Tibial artery (tissue), 4 donors: ENCODE results near the gene GATA6.

Source experiments
- DNase-seq, 2 donors: peaks; one replicate each; pipeline ENCODE4 v3.0.0-alpha.2; 2019
- H3K27ac ChIP-seq, 2 donors: fragments of 200-600 bp; sonication (generic) in 1 of 2; 1 replicate in 1 of 2; 2 replicates in 1 of 2; pipeline ENCODE4 v1.5.1; 2018 to 2019; ENCODE audit warnings: mild to moderate bottlenecking in 1 of 2
- H3K27me3 ChIP-seq, 2 donors: fragments of 200-600 bp; sonication (generic) in 1 of 2; one replicate each; pipeline versions ENCODE4 v1.5.1 to v1.6.0; 2016 to 2019
- H3K36me3 ChIP-seq, 3 donors: fragments of 200-600 bp; sonication (generic) in 2 of 3; one replicate each; pipeline ENCODE4 v1.5.1; 2016 to 2019; ENCODE audit warnings: mild to moderate bottlenecking in 2 of 3
- H3K4me1 ChIP-seq, 4 donors: fragments of 200-600 bp; sonication (generic) in 2 of 4; 1 replicate in 3 of 4; 2 replicates in 1 of 4; pipeline ENCODE4 v1.5.1; 2016 to 2019
- H3K4me3 ChIP-seq, 2 donors: fragments of 200-600 bp; sonication (generic) in 1 of 2; 1 replicate in 1 of 2; 2 replicates in 1 of 2; pipeline ENCODE4 v1.5.1; 2018 to 2019; ENCODE audit warnings: mild to moderate bottlenecking in 2 of 2
- H3K9me3 ChIP-seq, 3 donors: fragments of 200-600 bp; sonication (generic) in 1 of 3; one replicate each; pipeline ENCODE4 v1.5.1; 2016 to 2019
- intact Hi-C: fragments of 100-400 bp; cut with DNase I; formaldehyde crosslinking; loops from one replicate; pipeline ENCODE4 v1.15.0; 2023; ENCODE audit warnings: low total_unique reads
- TF ChIP-seq, protein P1 (sequence below), 2 experiments: fragments of 200-600 bp in 1 of 2; fragments of 450-650 bp in 1 of 2; IDR thresholded peaks; one replicate each; pipeline ENCODE4 v1.5.1; 2017 to 2019; ENCODE audit warnings: antibody characterized with exemption in 2 of 2, mild to moderate bottlenecking in 1 of 2, moderate library complexity in 1 of 2

GATA6 gene

DNA sequence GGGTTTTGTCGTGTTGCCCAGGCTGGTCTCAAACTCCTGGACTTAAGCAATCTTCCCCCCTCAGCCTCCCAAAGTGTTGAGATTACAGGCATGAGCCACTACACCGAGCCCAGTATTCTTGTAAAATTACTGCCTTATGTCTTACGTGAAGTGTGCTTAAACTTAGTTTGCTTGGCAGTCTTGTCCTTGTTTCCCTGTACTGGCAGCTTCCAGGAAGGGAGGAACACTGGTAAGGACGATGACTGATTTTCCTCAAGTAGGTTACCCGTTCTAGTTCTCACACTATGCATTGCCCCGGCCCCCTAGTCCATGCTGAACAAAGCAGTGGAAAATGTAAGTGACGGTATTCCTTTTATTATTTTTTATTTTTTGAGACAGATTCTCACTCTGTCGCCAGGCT lies 19.7 kb upstream of the GATA6 start:
- no peaks in the 10 kb centered on the region for H3K36me3 ChIP-seq
- H3K9me3 ChIP-seq: no peaks in the 10 kb centered on the region
- H3K4me3 ChIP-seq: no peak overlapping the region
- TF ChIP-seq, protein P1, sequence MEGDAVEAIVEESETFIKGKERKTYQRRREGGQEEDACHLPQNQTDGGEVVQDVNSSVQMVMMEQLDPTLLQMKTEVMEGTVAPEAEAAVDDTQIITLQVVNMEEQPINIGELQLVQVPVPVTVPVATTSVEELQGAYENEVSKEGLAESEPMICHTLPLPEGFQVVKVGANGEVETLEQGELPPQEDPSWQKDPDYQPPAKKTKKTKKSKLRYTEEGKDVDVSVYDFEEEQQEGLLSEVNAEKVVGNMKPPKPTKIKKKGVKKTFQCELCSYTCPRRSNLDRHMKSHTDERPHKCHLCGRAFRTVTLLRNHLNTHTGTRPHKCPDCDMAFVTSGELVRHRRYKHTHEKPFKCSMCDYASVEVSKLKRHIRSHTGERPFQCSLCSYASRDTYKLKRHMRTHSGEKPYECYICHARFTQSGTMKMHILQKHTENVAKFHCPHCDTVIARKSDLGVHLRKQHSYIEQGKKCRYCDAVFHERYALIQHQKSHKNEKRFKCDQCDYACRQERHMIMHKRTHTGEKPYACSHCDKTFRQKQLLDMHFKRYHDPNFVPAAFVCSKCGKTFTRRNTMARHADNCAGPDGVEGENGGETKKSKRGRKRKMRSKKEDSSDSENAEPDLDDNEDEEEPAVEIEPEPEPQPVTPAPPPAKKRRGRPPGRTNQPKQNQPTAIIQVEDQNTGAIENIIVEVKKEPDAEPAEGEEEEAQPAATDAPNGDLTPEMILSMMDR (IDR thresholded peaks at IDR 0.05): no peak
- no peaks in the 10 kb centered on the region for H3K4me1 ChIP-seq
- no peaks in the 10 kb centered on the region for H3K27me3 ChIP-seq
- intact Hi-C loops: no loop called here
- no peak overlapping the region for H3K27ac ChIP-seq
- no peak for DNase-seq

DNA sequence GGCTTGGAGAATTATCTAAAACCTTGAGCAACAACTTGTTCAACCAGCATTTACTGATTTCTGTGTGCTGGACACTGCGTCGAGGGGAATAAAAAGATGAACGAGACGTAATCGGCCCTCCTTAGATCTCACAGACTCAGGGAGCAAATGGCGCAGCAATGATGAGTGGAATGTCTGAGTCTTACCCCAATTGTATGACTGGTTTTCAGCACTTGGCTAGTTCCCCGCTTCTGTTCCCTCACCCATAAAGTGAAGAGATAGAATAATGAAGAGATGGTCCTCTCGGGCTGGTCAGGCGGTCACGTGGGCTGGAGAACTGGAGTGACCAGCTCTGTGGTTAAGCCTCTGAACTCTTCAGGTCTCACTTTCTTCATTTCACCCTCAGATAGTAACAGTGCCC lies 17.3 kb upstream of the GATA6 start:
- Histone ChIP-seq H3K27me3 (no peaks in the 10 kb centered on the region), H3K27ac (no peak overlapping the region), H3K4me1 (no peaks in the 10 kb centered on the region), H3K4me3 (no peak overlapping the region), H3K9me3 (no peaks in the 10 kb centered on the region), H3K36me3 (no peaks in the 10 kb centered on the region)
- intact Hi-C loops: no loop called here
- DNase-seq: no peak
- TF ChIP-seq, protein P1 (IDR thresholded peaks at IDR 0.05): no peak

GRCh38 chr18:22153428-22153827 lies 16.0 kb upstream of the GATA6 start:
- H3K36me3 ChIP-seq: no peaks in the 10 kb centered on the region
- no peak for DNase-seq
- no peaks in the 10 kb centered on the region for H3K27me3 ChIP-seq
- H3K27ac ChIP-seq: no peak overlapping the region
- H3K4me3 ChIP-seq: no peak overlapping the region
- no peaks in the 10 kb centered on the region for H3K4me1 ChIP-seq
- intact Hi-C loops: no loop called here
- TF ChIP-seq, protein P1 (IDR thresholded peaks at IDR 0.05): no peak
- H3K9me3 ChIP-seq: no peaks in the 10 kb centered on the region

DNA sequence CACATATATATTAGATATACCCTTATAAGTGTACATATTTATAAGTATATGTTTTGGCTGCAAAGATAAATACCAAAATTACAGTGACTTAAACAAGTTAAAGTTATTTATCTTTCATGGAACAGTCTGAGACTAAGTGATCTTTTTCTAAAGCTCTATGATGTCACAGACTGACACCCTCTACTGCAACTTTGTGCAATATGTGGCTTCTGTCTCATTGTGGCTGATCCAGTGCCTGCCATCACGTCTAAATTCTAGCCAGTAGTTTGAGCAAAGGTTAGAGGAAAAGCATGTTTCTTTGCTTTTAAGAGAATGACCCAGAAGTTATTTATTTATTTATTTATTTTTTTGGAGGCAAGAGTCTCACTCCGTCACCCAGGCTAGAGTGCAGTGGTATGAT lies 13.8 kb upstream of the GATA6 start:
- Histone ChIP-seq H3K27me3 (no peaks in the 10 kb centered on the region), H3K27ac (no peak overlapping the region), H3K36me3 (no peaks in the 10 kb centered on the region), H3K9me3 (no peaks in the 10 kb centered on the region), H3K4me1 (no peaks in the 10 kb centered on the region), H3K4me3 (no peak overlapping the region)
- intact Hi-C loops: no loop called here
- DNase-seq: no peak
- TF ChIP-seq, protein P1 (IDR thresholded peaks at IDR 0.05): no peak

GRCh38 chr18:22159014-22159413 lies 10.4 kb upstream of the GATA6 start:
- Histone ChIP-seq H3K27ac (no peak overlapping the region), H3K36me3 (no peaks in the 10 kb centered on the region), H3K27me3 (no peaks in the 10 kb centered on the region), H3K9me3 (no peaks in the 10 kb centered on the region), H3K4me3 (no peak overlapping the region), H3K4me1 (no peaks in the 10 kb centered on the region)
- intact Hi-C loops: no loop called here
- DNase-seq: no peak
- TF ChIP-seq, protein P1 (IDR thresholded peaks at IDR 0.05): no peak

DNA sequence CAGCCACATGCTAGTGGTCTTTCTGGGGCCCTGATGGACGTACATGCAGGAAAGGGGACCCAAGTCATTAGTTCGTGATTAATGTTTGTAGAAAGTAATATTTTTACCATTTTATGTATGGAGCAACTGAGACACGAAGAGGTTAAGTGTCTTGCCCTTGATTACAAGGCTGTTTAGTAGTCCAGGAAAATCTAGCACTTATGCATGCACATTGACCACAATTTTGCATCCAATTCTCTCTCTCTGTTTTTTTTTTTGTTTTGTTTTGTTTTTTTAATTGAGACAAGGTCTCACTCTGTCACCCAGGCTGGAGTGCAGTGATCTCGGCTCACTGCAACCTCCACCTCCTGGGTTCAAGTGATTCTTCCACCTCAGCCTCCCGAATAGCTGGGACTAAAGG lies 8.3 kb upstream of the GATA6 start:
- TF ChIP-seq, protein P1 (IDR thresholded peaks at IDR 0.05): no peak
- Histone ChIP-seq H3K4me1 (peaks cover 0 to 12% (median 3%) of the 10 kb centered on the region in 4 donors), H3K9me3 (no peaks in the 10 kb centered on the region), H3K4me3 (no peak overlapping the region), H3K27me3 (peaks cover 0 to 6% of the 10 kb centered on the region in 2 donors), H3K27ac (no peak overlapping the region), H3K36me3 (no peaks in the 10 kb centered on the region)
- intact Hi-C loops: no loop called here
- DNase-seq: no peak
